Adrenal gland (tissue), 12 donors: Measurements from ENCODE around the gene ELSPBP1. TPM values are rescaled to one million over a fixed set of nuclear protein-coding genes. Genes with fewer than 3 reads are reported as not detected.

ENCODE experiments used
- DNase-seq, 7 donors: peaks; one replicate each; pipeline ENCODE4 v3.0.0-alpha.2; 2019 to 2020
- H3K27ac ChIP-seq, 5 donors: fragments of 200-600 bp; sonication (generic) in 4 of 5; 1 replicate in 3 of 5; 2 replicates in 2 of 5; pipeline versions ENCODE4 v1.5.1 to v1.8.0; 2016 to 2020; ENCODE audit warnings: mild to moderate bottlenecking in 1 of 5
- H3K27me3 ChIP-seq: fragments of 200-600 bp; 2 replicates; pipeline ENCODE4 v1.8.0; 2021
- H3K36me3 ChIP-seq, 2 donors: fragments of 200-600 bp; replicated peaks in 1 of 2; 1 replicate in 1 of 2; 2 replicates in 1 of 2; pipeline versions ENCODE4 v1.5.1 to v1.8.0; 2018 to 2022
- H3K4me1 ChIP-seq, 2 donors: fragments of 200-600 bp; replicated peaks in 1 of 2; 1 replicate in 1 of 2; 2 replicates in 1 of 2; pipeline versions ENCODE4 v1.5.1 to v1.8.0; 2018 to 2021
- H3K4me3 ChIP-seq, 4 donors: fragments of 200-600 bp; sonication (generic) in 3 of 4; one replicate each; pipeline ENCODE4 v1.5.1; 2016 to 2018
- H3K9me3 ChIP-seq, 3 donors: fragments of 200-600 bp; sonication (generic) in 1 of 3; replicated peaks in 1 of 3; 1 replicate in 2 of 3; 2 replicates in 1 of 3; pipeline versions ENCODE4 v1.5.1 to v1.8.0; 2016 to 2021
- POLR2A ChIP-seq, 2 donors: fragments of 450-650 bp; IDR thresholded peaks; one replicate each; pipeline ENCODE4 v1.6.1; 2017; ENCODE audit warnings: antibody characterized with exemption in 2 of 2, mild to moderate bottlenecking in 2 of 2, moderate library complexity in 1 of 2
- WGBS, 4 donors: extraction: QIAGEN DNeasy Blood & Tissue Kit in 2 of 4; methylation state at CpG; one replicate each; pipeline versions ENCODE4 v1.1.5 to v1.1.7; 2013 to 2017; 5-methylcytosine and 5-hydroxymethylcytosine counted together
- intact Hi-C, 2 donors: fragments of 100-400 bp; cut with DNase I; formaldehyde crosslinking; loops; one replicate each; pipeline versions ENCODE4 v1.14.1 to v1.15.0; 2022 to 2023
- polyA plus RNA-seq, 3 donors: library from polyadenylated mRNA; stranded (reverse); fragments of 200-250 nt in 2 of 3; fragments of 350-450 nt in 1 of 3; fragmentation: Illumina TruSeq in 1 of 3; extraction: RNeasy Lipid Tissue Mini Kit (QIAGEN cat#74804) in 1 of 3; gene quantifications; one replicate each; pipeline ENCODE4 v1.2.3, GENCODE V29; 2013 to 2014
- total RNA-seq, 9 donors: library from RNA; depleted of rRNA in 4 of 9; stranded (reverse); fragments of >200 nt in 4 of 9; fragments of 120-200 nt in 1 of 9; fragmentation: NEBNext Ultra II Directional in 1 of 9; extraction: Animal tissue kit (Norgen Biotek cat#: 25700) in 1 of 9; gene quantifications; one replicate each; pipeline versions ENCODE4 v1.1.0 to v1.2.4, GENCODE V29; 2013 to 2023
- TF ChIP-seq, protein P1 (sequence below), 6 experiments: fragments of 450-650 bp in 4 of 6; fragments of 200-600 bp in 2 of 6; sonication (generic) in 1 of 6; IDR thresholded peaks; 1 replicate in 5 of 6; 2 replicates in 1 of 6; pipeline versions ENCODE4 v1.5.1 to v1.8.0; 2016 to 2021; ENCODE audit warnings: antibody characterized with exemption in 6 of 6, mild to moderate bottlenecking in 2 of 6, moderate library complexity in 1 of 6
- donor health status: healthy with polysubstance abuse.
- donor health status: Bipolar disorder and iron deficiency.
- donor health status: DM: yes; HTN: yes; CAD: no.
- donor health status: DM: no; HTN: no; CAD: no.
- donor health status: DM: no; HTN: no; CAD: no.
- donor health status: DM: yes; HTN: yes; CAD: no.

ELSPBP1 gene
- total and polyA plus RNA-seq, 12 donors = 0.11 to 4.3 TPM; not detected in 10

DNA sequence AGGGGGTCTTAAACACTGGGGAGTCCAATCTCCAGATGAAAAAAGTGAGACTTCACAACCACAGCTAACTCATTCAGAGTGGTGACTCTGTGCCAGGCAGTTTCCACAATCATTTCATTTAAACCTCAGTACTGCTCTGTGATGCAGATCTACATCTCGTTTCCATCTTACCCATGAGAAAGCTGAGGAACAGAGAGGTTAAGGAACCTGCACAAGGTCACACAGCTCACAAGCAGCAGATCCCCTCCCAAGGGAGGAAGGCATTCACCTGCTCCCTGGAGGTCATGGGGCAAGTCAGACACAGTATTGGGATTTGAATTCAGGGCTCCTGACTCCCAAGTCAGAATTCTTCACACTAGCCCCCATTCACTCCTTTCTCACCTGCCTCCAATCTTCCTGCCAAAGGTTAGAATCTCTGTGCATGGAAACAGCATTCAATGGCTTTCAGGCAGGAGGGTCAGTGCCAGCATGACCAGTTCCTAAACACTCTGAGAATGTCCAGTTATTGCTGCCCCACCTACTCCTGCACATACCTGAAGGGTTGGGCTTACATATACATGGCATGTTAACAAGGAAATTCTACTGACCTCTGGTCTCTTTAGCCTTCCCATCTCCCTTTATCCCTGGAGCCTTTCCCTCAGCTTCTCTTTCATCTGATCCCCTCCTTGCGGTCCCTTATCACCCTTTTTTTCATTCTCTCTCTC is 47.6 kb downstream of the ELSPBP1 start:
- Histone ChIP-seq H3K36me3 (no peaks in the 10 kb centered on the region), H3K4me1 (no peaks in the 10 kb centered on the region), H3K27me3 (no peaks in the 10 kb centered on the region), H3K27ac (no peak overlapping the region), H3K9me3 (no peaks in the 10 kb centered on the region), H3K4me3 (no peak overlapping the region)
- 30 to 66% (median 59%) methylated on average over 2 of the region's 2 CpGs for WGBS, 4 donors
- DNase-seq = no peak
- no peak for TF ChIP-seq POLR2A (IDR thresholded peaks at IDR 0.05)
- TF ChIP-seq, protein P1, sequence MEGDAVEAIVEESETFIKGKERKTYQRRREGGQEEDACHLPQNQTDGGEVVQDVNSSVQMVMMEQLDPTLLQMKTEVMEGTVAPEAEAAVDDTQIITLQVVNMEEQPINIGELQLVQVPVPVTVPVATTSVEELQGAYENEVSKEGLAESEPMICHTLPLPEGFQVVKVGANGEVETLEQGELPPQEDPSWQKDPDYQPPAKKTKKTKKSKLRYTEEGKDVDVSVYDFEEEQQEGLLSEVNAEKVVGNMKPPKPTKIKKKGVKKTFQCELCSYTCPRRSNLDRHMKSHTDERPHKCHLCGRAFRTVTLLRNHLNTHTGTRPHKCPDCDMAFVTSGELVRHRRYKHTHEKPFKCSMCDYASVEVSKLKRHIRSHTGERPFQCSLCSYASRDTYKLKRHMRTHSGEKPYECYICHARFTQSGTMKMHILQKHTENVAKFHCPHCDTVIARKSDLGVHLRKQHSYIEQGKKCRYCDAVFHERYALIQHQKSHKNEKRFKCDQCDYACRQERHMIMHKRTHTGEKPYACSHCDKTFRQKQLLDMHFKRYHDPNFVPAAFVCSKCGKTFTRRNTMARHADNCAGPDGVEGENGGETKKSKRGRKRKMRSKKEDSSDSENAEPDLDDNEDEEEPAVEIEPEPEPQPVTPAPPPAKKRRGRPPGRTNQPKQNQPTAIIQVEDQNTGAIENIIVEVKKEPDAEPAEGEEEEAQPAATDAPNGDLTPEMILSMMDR (IDR thresholded peaks at IDR 0.05) = no peak
- intact Hi-C loops = no loop called here

DNA sequence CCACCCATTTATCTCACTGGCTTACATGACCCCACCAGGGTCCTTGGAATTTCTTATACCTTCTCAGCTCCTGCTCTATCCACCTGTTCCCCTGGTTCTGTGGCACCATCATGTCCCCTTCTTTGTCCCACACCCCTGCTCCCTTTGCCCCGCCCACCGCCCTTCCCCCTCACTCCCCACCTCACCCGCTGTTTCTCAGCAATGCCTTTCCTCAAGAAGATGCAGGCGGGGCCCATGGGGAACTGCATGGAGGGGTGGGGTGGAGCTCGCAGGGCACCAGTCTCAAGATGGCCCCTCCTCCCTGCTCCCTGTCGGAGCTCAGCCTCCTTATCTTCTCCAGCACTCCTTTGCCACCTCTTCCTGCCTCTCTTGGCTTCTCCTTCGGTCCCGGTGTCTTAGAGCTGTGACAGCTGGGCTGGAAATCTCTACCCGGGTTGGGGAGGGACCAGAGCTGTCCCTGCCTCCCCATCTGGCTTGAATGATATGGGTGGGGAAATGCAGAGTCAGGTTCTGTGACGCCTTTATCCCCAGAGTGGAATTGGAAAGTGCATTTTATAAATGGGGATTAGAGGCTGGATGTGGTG is 49.3 kb downstream of the ELSPBP1 start, which contains the start of gene CABP5:
CABP5 (minus strand) TSS at position 405 of the 584 bp plus-strand sequence; CDS start at position 248, 157 bp downstream.
- H3K36me3 ChIP-seq = no peaks in the 10 kb centered on the region
- H3K4me1 ChIP-seq = no peaks in the 10 kb centered on the region
- no peak for TF ChIP-seq POLR2A (IDR thresholded peaks at IDR 0.05)
- TF ChIP-seq, protein P1 (IDR thresholded peaks at IDR 0.05) = no peak
- H3K27me3 ChIP-seq = no peaks in the 10 kb centered on the region
- 76 to 82% (median 80%) methylated on average over 9 to 10 of the region's 10 CpGs for WGBS, 4 donors
- H3K4me3 ChIP-seq = no peak within 1 kb of the TSS
- H3K9me3 ChIP-seq = no peaks in the 10 kb centered on the region
- no peak within 1 kb of the TSS for H3K27ac ChIP-seq
- intact Hi-C loops = no loop called here
- no peak for DNase-seq

DNA sequence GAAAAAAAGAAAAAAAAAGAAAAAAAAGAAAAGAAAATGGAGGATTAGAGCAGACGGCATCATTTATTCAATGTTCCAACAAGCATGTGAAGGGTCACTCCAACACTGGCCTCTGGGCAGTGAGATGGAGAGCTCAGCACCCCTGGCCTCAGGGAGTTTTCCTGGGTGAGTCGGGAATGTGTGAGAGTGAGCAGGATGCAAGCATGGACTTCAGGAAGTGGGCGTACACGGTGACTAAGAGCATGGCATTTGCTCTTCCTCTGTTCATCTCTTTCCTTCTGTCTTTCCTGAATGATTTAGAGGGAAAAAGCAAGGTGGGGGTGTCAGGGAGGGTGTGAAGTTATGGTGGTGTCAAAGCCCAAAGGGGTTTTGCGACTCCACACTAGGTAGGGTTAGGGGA is 50.1 kb downstream of the ELSPBP1 start:
- Histone ChIP-seq H3K27me3 (no peaks in the 10 kb centered on the region), H3K27ac (no peak overlapping the region), H3K36me3 (no peaks in the 10 kb centered on the region), H3K9me3 (no peaks in the 10 kb centered on the region), H3K4me1 (no peaks in the 10 kb centered on the region), H3K4me3 (no peak overlapping the region)
- DNase-seq = no peak
- 77 to 89% (median 80%) methylated on average over 5 of the region's 5 CpGs for WGBS, 4 donors
- TF ChIP-seq POLR2A (IDR thresholded peaks at IDR 0.05) = no peak
- TF ChIP-seq, protein P1 (IDR thresholded peaks at IDR 0.05) = no peak
- intact Hi-C loops = no loop called here

DNA sequence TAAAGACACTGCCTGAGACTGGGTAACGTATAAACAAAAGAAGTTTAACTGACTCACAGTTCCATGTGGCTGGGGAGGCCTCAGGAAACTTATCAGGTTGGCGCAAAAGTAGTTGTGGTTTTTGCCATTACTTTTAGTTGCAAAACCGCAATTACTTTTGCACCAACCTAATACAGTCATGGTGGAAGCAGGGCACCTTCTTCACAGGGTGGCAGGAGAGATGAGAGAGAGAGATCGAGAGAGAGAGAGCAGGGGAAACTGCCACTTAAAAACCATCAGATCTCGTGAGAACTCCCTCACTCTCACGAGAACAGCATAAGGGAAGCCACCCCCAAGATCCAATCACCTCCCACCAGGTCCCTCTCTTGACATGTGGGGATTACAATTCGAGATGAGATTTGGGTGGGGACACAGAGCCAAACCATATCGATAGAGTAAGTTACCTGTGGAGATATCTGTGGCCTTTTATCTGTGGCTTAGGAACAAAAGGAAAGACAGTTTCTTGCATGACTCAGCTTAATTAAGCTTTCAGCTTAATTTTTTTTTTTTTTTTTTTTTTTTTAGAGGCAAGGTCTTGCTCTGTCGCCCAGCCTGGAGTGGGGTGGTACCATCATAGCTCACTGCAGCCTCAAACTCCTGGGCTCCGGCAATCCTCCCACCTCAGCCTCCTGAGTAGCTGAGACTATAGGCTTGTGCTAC is 57.1 kb downstream of the ELSPBP1 start:
- Histone ChIP-seq H3K36me3 (peaks cover 0 to 3% of the 10 kb centered on the region in 2 donors), H3K4me1 (no peaks in the 10 kb centered on the region), H3K9me3 (no peaks in the 10 kb centered on the region), H3K4me3 (no peak overlapping the region), H3K27ac (no peak overlapping the region), H3K27me3 (no peaks in the 10 kb centered on the region)
- TF ChIP-seq POLR2A (IDR thresholded peaks at IDR 0.05) = no peak
- TF ChIP-seq, protein P1 (IDR thresholded peaks at IDR 0.05) = no peak
- 83 to 89% (median 84%) methylated on average over 10 of the region's 10 CpGs for WGBS, 4 donors
- intact Hi-C loops = no loop called here
- DNase-seq = no peak
